Astrocyte of the cerebellum (primary cell): ENCODE results near the gene TNNI2.

Source experiments
- DNase-seq: peaks from one replicate; pipeline ENCODE4 v3.0.0-alpha.2; 2011; ENCODE audit warnings: low read depth
- H3K4me3 ChIP-seq: 2 replicates; pipeline ENCODE4 v1.5.1; 2011; ENCODE audit warnings: mild to moderate bottlenecking, low read depth, low read length, moderate library complexity
- in situ Hi-C: cut with HindIII; loops from 2 replicates; pipeline ENCODE4 v1.10.0; 2017; ENCODE audit warnings: low sequenced_read_pairs
- TF ChIP-seq, protein P1 (sequence below): IDR thresholded peaks from 2 replicates; pipeline ENCODE4 v1.5.1; 2012; ENCODE audit warnings: low read length, low read depth, moderate library complexity, mild to moderate bottlenecking; ENCODE audit errors: missing control alignments

The TNNI2 gene

DNA sequence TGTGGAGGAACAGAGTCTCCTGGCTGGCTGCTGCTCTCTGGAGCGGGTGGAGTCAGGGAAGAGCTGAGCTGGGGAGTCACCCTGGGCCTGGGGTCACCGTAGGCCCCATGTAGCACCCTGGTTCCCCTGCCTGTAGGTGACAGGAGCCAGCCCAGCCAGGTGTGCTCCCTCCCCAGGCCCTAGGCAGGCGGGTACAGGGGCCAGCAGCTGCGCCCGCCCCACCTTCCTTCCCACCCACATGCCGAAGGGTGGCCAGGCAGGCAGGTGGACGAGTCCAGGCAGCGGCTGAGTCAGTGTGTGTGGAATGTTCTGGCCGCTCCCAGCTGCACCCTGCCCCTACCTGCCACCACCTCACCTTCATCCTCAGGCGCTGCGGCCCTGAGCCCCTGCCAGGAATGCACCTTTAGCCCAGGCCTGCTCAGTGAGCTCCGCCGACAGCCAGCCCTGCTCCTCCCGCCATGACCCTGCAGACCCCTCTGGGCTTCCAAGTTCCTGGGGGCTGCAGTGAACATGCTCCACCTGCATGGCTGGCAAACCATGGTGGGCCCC, 4.6 kb upstream of the TNNI2 start:
- in situ Hi-C loops = no loop called here
- no peak overlapping the region for H3K4me3 ChIP-seq
- no peak for DNase-seq
- TF ChIP-seq, protein P1, sequence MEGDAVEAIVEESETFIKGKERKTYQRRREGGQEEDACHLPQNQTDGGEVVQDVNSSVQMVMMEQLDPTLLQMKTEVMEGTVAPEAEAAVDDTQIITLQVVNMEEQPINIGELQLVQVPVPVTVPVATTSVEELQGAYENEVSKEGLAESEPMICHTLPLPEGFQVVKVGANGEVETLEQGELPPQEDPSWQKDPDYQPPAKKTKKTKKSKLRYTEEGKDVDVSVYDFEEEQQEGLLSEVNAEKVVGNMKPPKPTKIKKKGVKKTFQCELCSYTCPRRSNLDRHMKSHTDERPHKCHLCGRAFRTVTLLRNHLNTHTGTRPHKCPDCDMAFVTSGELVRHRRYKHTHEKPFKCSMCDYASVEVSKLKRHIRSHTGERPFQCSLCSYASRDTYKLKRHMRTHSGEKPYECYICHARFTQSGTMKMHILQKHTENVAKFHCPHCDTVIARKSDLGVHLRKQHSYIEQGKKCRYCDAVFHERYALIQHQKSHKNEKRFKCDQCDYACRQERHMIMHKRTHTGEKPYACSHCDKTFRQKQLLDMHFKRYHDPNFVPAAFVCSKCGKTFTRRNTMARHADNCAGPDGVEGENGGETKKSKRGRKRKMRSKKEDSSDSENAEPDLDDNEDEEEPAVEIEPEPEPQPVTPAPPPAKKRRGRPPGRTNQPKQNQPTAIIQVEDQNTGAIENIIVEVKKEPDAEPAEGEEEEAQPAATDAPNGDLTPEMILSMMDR = no peak

DNA sequence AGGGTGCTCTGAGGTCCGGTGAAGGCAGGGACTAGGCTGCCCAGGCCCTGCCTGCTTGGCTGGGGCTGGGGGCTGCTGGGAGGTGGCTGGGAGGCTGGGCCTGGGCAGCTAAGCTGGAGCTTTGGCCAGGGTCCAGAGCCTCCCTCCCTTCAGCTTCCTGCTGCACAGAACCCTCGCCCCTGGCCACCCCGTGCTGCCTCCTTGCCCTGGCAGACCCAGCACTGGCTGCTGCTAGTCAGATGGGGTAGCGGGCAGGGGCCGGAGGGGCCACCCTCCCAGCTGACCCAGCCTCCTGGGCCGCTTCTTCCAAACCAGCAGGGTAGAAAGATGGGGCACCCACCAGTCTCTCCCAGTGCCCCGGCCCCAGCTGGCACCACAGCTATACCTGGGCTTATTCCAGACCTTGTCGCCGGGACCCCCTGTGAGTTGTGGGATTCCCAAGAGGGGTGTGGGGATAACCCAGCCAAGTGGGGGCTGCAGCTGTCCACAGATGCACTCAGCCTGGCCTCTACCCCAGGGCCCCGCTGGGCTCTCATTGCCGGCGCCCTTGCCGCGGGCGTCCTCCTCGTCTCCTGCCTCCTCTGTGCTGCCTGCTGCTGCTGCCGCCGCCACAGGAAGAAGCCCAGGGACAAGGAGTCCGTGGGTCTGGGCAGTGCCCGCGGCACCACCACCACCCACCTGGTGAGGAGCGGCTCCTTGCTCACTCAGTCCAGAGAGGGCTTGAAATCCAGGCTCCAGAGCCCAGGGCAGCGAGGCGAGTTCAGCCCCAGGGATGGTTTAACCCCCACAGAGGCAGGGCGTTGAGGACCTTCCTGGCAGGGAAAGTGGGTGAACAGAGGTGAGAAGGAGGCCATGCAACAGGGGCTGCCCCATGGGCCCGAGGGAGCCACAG, 3.8 kb upstream of the TNNI2 start, which contains the start of gene SYT8:
TSS of gene SYT8 (plus strand) at position 212 of the 892 bp plus-strand sequence. CDS start at position 328, 116 bp downstream.
- in situ Hi-C loops = no loop called here
- TF ChIP-seq, protein P1 = no peak
- H3K4me3 ChIP-seq = no peak within 1 kb of the TSS
- DNase-seq = no peak

DNA sequence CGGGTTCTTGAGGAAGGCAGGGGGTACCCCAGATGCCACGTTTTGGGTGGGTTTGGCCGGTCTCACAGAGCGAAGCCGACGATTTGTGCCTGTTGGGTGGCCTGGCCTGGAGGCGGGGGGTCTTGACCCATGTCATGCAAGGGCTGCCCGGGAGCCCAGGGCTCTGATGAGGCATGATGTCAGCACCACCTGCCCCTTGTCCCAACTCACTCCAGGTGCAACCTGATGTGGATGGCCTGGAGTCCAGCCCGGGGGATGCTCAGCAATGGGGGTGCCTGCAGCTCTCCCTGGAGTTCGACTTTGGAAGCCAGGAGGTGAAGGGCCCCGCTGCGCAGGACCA, 3.1 kb upstream of the TNNI2 start:
- in situ Hi-C loops = no loop called here
- TF ChIP-seq, protein P1 = no peak
- no peak overlapping the region for H3K4me3 ChIP-seq
- no peak for DNase-seq

DNA sequence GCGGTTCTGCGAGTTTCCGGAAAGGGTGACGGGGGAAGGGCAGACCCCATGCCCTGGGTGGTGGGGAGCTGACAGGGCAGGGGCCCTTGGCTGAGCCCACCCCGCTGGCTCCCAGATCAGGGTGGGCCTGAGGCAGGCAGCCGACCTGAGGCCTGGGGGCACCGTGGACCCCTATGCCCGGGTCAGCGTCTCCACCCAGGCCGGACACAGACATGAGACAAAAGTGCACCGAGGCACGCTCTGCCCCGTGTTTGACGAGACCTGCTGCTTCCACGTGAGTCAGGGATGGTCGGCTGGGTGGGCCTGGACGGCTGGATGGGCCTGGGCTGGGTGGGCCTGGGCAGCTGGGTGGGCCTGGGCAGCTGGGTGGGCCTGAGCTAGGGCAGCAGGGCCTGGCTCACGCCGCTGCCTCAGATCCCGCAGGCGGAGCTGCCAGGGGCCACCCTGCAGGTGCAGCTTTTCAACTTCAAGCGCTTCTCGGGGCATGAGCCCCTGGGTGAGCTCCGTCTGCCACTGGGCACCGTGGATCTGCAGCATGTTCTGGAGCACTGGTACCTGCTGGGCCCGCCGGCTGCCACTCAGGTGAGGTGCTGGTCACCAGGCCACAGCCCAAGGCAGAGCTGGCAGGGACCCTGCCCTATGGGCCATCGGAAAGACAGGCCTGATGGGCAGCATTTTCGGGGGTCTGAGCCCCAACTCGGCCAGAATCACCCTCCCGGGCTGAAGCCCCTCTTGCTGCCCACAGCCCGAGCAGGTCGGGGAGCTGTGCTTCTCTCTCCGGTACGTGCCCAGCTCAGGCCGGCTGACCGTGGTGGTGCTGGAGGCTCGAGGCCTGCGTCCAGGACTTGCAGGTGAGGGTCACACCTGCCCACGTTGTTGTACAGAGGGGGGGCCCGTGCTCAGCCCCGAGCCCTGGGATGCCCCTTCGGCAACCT, 2.5 kb upstream of the TNNI2 start:
- no peak overlapping the region for H3K4me3 ChIP-seq
- TF ChIP-seq, protein P1 = no peak
- in situ Hi-C loops = no loop called here
- no peak for DNase-seq

DNA sequence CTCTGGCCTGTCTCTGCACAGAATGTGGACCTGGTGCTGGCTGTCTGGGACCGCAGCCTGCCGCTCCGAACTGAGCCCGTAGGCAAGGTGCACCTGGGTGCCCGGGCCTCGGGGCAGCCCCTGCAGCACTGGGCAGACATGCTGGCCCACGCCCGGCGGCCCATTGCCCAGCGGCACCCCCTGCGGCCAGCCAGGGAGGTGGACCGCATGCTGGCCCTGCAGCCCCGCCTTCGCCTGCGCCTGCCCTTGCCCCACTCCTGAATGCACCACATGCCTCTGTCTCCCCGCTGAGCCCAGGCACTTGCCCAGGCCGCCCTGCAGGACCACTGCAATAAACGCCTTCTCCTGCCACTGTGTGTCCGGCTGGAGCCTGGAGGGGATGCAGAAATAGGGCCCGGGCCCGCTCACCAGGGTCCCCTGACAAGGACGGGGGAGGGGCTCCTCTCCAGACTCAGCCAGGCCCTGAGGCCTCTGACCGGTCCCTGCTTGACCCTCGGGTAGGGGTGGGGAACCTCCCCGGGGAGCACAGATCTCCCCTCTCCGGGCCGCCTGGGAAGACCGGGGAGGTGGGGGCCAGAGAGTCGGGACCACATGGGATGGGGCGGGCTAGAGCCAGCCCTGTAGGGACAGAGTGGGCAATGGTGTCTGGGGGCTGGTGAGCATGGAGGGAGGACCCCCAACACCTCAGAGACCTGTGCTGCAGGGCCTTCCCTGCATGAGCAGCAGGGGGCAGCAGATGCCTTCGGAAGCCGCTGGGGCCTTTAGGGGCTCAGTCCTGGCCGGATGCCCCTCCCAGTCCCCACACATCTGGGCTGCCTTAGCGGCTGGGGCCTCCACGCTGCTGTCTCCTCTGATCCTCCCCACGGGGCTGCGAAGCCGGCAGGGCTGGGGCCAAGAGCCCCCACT, 1.4 kb upstream of the TNNI2 start:
- no peak for DNase-seq
- TF ChIP-seq, protein P1 = peak; percentile 87
- in situ Hi-C loops = no loop called here
- no peak overlapping the region for H3K4me3 ChIP-seq
